ENCODE data around the gene CYP2U1.
A peak's percentile ranks its signal among the peaks of the same experiment; 100 is the strongest.
"Not testable (repeated sequence)": the region's sequence is repeated elsewhere in the genome, so short reads cannot be mapped to it uniquely, and the experiment has no call there.

Gene CYP2U1

GRCh38 chr4:107930821-107931774 is at the start of gene CYP2U1:
Gene CYP2U1, plus strand, starts transcription at chr4:107931549. Its CDS starts 95 bp downstream, at chr4:107931644.
- peak; percentile 82 to 84 for DNase-seq

GRCh38 chr4:107885865-107886264 is 45.5 kb upstream of the CYP2U1 start:
- DNase-seq, result no peak

GRCh38 chr4:107888237-107888636 is 43.1 kb upstream of the CYP2U1 start:
- no peak for DNase-seq

DNA sequence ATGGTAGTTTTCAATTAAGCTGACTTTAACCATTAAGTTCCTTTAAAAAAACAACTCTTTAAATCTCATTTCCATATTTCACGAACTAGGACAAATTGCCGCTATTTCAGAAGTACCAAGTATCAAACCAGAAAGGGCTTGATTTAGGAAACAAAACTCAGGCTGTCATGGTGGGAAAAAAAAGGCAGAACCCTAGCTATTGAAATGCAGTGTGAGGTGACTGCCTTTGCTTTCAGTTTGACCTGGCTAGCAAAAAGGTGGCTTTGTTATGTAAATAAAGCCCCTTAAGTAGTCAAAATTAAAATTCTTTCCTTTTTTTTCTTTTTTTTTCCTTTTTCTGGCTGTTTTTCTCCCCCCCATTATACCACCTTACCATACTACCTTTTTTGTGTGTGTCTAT is 40.6 kb upstream of the CYP2U1 start:
- DNase-seq, result no peak

DNA sequence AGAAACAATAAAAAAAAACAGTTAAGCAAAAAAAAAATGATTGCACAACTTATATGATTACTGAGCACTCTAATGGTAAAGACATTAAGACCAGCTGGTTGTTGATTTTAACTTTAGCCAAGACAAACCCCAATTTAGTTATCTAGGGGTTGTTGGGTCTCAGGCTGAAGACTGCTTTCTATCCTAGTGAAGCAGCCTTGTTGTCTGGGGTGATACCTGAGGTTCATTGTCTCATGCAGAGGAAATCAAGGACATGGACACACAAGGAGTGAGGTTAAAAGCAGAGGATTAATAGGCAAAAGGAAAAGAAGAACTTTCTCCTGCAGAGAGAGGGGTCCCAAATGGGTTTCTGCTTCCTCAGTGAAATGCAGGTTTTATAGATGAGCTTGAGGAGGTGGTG is 40.0 kb upstream of the CYP2U1 start:
- no peak for DNase-seq

DNA sequence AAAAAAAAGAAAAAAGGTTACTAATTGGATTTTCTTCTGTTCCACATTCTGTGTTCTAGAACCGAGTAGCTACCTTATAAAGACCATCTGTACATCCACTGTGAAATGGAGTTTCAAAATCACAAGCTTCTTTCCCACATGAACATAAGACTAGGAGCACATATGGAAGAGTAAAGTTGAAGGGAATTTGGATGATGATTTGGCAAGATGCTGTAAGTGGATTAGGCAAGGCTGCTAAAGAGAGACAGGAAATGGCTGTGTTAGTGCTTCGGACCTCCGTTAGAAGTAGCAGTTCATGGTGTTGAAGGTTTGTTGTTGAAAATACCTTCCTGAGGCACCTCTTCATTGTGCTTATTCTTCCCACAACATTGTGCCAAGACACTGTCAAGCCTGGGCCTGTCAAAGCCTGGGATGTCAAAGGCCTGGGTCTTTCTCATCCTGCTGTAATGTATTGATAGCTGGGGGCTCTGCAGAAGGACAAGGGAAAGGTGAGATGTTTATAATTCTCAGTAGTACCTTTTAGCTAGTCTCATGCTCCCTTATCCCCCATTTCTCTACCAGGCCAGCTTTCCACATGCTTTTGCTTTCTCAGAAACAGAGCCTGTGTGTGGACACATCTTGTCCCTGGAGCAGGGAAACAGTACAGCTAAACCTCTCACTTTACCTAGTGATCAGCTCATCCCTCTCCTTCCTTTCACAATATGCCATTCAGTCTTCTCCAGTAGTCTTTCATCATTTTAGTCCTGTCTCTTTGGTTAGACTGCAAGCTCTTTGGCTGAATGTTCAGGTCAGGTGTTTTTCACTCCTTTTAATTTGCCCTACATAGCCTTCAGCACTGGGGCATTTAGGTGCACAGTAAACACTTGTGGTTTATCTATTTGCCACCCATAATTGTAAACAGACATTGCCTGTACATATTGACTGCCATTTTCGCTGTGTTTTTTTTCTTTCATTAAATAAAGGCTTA is 37.9 kb upstream of the CYP2U1 start:
- no peak for DNase-seq

DNA sequence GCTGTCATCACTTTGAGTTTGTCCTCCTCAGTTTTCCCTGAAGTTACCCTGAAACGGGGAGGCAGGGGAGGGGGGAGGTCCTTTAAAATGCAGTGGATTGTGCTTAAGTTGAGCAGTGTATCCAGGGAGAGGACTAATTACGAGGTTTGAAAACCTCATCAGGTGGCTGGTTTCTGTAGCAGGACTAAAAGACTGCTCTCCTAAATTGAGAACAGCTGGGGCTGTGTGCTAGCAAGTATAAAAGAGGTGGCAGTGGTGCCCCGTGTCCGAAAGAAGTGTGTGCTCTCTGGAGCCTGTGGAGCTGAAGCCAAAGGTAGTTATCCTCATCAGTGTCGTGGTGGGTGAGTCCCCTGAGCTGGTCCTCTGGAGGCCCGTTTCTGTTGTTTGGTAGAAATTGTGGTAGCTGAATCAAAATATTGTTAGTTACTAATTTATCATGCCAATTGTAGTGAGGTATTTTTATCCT is 37.2 kb upstream of the CYP2U1 start:
- DNase-seq, result no peak

- DNase-seq, result no peak
Measured at GRCh38 chr4:107896158-107896645, 35.1 kb upstream of the CYP2U1 start.

- no peak for DNase-seq
Measured at GRCh38 chr4:107896646-107897045, 34.7 kb upstream of the CYP2U1 start.

GRCh38 chr4:107897823-107898222 is 33.5 kb upstream of the CYP2U1 start:
- no peak for DNase-seq

DNA sequence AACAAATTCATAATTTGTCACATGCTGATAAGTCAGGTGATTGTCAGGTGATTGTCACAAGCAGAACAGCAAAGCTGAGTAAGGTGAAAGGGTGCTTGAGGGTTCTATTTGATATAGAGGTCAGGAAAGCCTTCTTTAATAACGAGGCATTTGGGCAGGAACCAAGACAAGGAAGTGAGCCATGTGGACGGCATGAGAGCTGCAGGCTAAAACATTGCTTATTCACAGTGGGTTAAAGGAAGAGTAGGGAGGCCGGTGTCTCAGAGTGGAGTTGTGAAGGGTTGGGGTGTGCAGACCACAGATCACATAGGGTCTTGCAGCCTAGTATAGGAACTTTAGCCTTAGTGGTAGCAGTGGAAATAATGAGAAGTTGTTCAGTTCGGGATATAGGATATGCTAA is 31.3 kb upstream of the CYP2U1 start:
- DNase-seq, result no peak

- no peak for DNase-seq
Measured at GRCh38 chr4:107900508-107900907, 30.8 kb upstream of the CYP2U1 start.

DNA sequence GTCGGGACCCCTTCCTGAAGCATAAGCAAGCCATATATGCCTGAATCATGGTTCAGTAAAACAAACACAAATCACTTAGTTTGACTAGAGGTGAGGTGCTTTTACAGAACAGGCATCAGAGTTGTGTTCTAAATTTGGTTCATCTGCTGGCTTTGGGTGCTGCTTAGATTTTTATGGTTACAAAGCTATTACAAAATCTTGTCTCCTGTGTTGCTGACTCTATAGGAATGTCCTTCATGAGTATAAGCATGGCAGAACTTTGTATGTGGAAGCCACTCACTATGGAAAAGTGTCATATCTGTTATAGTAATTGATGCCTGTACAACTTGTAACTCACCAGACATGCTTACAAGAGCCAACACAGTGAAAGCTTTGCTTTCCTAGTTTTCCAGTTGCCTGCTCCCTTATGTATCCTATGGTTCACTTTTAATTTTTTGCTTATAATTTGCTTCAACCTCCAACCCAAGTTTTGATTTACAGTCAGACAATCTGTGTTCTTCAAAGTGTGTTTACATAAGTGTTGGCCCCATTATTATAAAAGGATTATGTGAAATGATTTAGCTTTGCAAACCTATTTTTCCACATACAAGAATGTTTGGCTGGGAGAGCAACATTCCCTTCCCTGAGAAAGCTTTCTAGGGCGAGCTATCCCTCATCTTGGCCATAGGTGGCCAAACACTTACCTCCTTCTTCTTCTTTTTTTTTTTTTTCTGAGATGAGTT is 30.0 kb upstream of the CYP2U1 start:
- no peak for DNase-seq

- no peak for DNase-seq
Measured at GRCh38 chr4:107902715-107903114, 28.6 kb upstream of the CYP2U1 start.

GRCh38 chr4:107905082-107905481 is 26.3 kb upstream of the CYP2U1 start:
- DNase-seq, result not testable (repeated sequence)

GRCh38 chr4:107906458-107907100 is 24.8 kb upstream of the CYP2U1 start:
- no peak for DNase-seq

DNA sequence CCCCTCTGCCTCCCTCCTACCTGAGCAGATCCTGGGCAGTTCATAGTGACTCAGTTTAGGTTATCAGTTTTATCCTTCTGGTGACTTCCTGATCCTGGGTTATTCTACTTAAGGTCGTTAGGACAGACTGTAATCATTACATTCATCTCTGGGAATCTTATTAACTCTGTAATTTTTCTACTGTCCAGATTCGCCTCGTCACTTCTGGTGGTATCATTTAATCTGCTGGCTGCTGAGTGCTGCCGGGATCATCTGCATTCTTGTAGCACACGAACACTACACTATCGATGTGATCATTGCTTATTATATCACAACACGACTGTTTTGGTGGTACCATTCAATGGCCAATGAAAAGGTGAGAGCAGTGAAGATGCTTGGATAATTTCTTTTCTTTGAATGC is 23.0 kb upstream of the CYP2U1 start:
- no peak for DNase-seq

GRCh38 chr4:107913283-107913899 is 18.0 kb upstream of the CYP2U1 start:
- peak; percentile 17 to 72 for DNase-seq

DNA sequence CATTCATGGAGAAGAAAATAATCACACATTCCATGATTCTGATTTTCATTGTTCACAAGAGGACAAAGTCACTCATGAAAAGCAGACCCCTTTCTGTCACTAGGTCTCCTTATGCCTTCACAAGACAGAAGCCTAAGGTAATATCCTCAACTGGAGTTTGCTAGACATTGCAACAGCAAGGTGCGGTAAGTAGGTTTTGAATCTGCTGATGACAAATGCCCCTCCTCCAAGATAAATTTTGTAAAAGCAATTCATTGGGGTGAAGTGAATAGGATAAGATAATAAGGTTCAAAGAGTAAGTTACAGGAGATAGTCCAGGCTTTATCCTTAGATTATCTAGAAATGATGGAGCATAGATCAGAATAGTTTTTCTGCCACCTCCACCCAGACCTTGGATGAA is 16.1 kb upstream of the CYP2U1 start:
- no peak for DNase-seq

GRCh38 chr4:107916623-107917022 is 14.7 kb upstream of the CYP2U1 start:
- DNase-seq, result no peak

- DNase-seq, result no peak
Measured at GRCh38 chr4:107917500-107917899, 13.8 kb upstream of the CYP2U1 start.
